HepG2 (cell line): ENCODE measurements around the gene ROM1. TPM values are rescaled to one million over a fixed set of nuclear protein-coding genes. Genes with fewer than 3 reads are reported as not detected.
A peak's percentile ranks its signal among the peaks of the same experiment; 100 is the strongest.

Experiments used
- CAMTA2 ChIP-seq: sonication (generic); formaldehyde crosslinking; IDR thresholded peaks from 2 replicates; pipeline ENCODE4 v1.4.0; 2020; ENCODE audit warnings: mild to moderate bottlenecking, missing genetic modification reagents, borderline replicate concordance
- ELK4 ChIP-seq: sonication (generic); formaldehyde crosslinking; IDR thresholded peaks from 2 replicates; pipeline ENCODE4 v1.9.0; 2021; ENCODE audit warnings: missing genetic modification reagents, borderline replicate concordance
- JUNB ChIP-seq: sonication (generic); formaldehyde crosslinking; IDR thresholded peaks from 2 replicates; pipeline ENCODE4 v1.8.0; 2022; ENCODE audit warnings: missing genetic modification reagents, mild to moderate bottlenecking, borderline replicate concordance
- JUND ChIP-seq: sonication (generic); formaldehyde crosslinking; IDR thresholded peaks from 2 replicates; pipeline ENCODE4 v1.8.0; 2022; ENCODE audit warnings: mild to moderate bottlenecking, missing genetic modification reagents
- KAT7 ChIP-seq: IDR thresholded peaks from 2 replicates; pipeline ENCODE4 v1.6.1; 2018; ENCODE audit warnings: borderline replicate concordance, missing compliant biosample characterization
- KLF6 ChIP-seq: IDR thresholded peaks from 2 replicates; pipeline ENCODE4 v1.8.0; 2016; ENCODE audit warnings: missing biosample characterization, missing genetic modification reagents
- PHF8 ChIP-seq: sonication (generic); formaldehyde crosslinking; IDR thresholded peaks from 2 replicates; pipeline ENCODE4 v1.5.0; 2020; ENCODE audit warnings: missing genetic modification reagents
- PLRG1 ChIP-seq: fragments of 450-650 bp; conservative IDR thresholded peaks from 2 replicates; pipeline ENCODE4 v1.6.1; 2016
- RXRA ChIP-seq: sonication (generic); formaldehyde crosslinking; IDR thresholded peaks from 2 replicates; pipeline ENCODE4 v1.5.1; 2020; ENCODE audit warnings: missing genetic modification reagents
- SP5 ChIP-seq: IDR thresholded peaks from 2 replicates; pipeline ENCODE4 v1.6.1; 2016; ENCODE audit warnings: low read depth, borderline replicate concordance
- SRF ChIP-seq: IDR thresholded peaks from 2 replicates; pipeline ENCODE4 v1.6.1; 2011; ENCODE audit warnings: mild to moderate bottlenecking, low read depth, low read length, moderate library complexity
- TEAD3 ChIP-seq: optimal IDR thresholded peaks from 2 replicates; pipeline ENCODE3; 2016; ENCODE audit warnings: borderline replicate concordance
- THRA ChIP-seq: sonication (generic); formaldehyde crosslinking; IDR thresholded peaks from 2 replicates; pipeline ENCODE4 v1.4.0; 2020; ENCODE audit warnings: missing genetic modification reagents, borderline replicate concordance
- ZBTB37 ChIP-seq: sonication (generic); formaldehyde crosslinking; IDR thresholded peaks from 2 replicates; pipeline ENCODE4 v1.4.0; 2020; ENCODE audit warnings: mild to moderate bottlenecking, missing genetic modification reagents
- ZFP37 ChIP-seq: sonication (generic); formaldehyde crosslinking; IDR thresholded peaks from 2 replicates; pipeline ENCODE4 v1.4.0; 2020; ENCODE audit warnings: missing genetic modification reagents, borderline replicate concordance
- ZFP82 ChIP-seq: sonication (generic); formaldehyde crosslinking; IDR thresholded peaks from 2 replicates; pipeline ENCODE4 v1.5.1; 2020; ENCODE audit warnings: mild to moderate bottlenecking, missing genetic modification reagents, borderline replicate concordance
- ZNF180 ChIP-seq: sonication (generic); formaldehyde crosslinking; IDR thresholded peaks from 2 replicates; pipeline ENCODE4 v1.4.0; 2020; ENCODE audit warnings: low read depth, missing genetic modification reagents, borderline replicate concordance
- ZNF207 ChIP-seq: fragments of 450-650 bp; IDR thresholded peaks from 2 replicates; pipeline ENCODE4 v1.6.1; 2016; ENCODE audit warnings: antibody characterized with exemption, borderline replicate concordance
- ZNF292 ChIP-seq: sonication (generic); formaldehyde crosslinking; IDR thresholded peaks from 2 replicates; pipeline ENCODE4 v1.8.1; 2022; ENCODE audit warnings: mild to moderate bottlenecking, low read depth, missing genetic modification reagents, borderline replicate concordance
- ZNF510 ChIP-seq: sonication (generic); formaldehyde crosslinking; IDR thresholded peaks from 2 replicates; pipeline ENCODE4 v1.4.0; 2020; ENCODE audit warnings: low read depth, mild to moderate bottlenecking, missing genetic modification reagents
- ZNF572 ChIP-seq: sonication (generic); formaldehyde crosslinking; IDR thresholded peaks from 2 replicates; pipeline ENCODE4 v1.5.1; 2020; ENCODE audit warnings: mild to moderate bottlenecking, missing genetic modification reagents
- ZNF746 ChIP-seq: sonication (generic); formaldehyde crosslinking; IDR thresholded peaks from 2 replicates; pipeline ENCODE4 v1.8.0; 2022; ENCODE audit warnings: mild to moderate bottlenecking, missing genetic modification reagents
- ZNF747 ChIP-seq: sonication (generic); formaldehyde crosslinking; IDR thresholded peaks from 2 replicates; pipeline ENCODE4 v1.8.1; 2023; ENCODE audit warnings: missing genetic modification reagents, mild to moderate bottlenecking, borderline replicate concordance
- ZUFSP ChIP-seq: sonication (generic); formaldehyde crosslinking; IDR thresholded peaks from 2 replicates; pipeline ENCODE4 v1.9.0; 2021; ENCODE audit warnings: missing genetic modification reagents, mild to moderate bottlenecking, borderline replicate concordance
- ZZZ3 ChIP-seq: sonication (generic); formaldehyde crosslinking; IDR thresholded peaks from 2 replicates; pipeline ENCODE4 v1.4.0; 2020; ENCODE audit warnings: missing genetic modification reagents, mild to moderate bottlenecking, borderline replicate concordance
- polyA plus RNA-seq, 8 experiments: library from polyadenylated mRNA; depleted of rRNA in 3 of 8; stranded (reverse) in 7 of 8; unstranded in 1 of 8; fragments of >200 nt; fragmentation: Illumina TruSeq in 4 of 8; extraction: Trizol in 4 of 8; gene quantifications; 2 replicates each; pipeline versions ENCODE4 v1.2.1 to v1.2.3, GENCODE V29; 2011 to 2016; ENCODE audit warnings: low read depth in 4 of 8, missing spikeins in 1 of 8, mixed read lengths in 1 of 8; ENCODE audit not compliant: insufficient read depth in 1 of 8
- total RNA-seq, 5 experiments: library from RNA; depleted of rRNA; stranded (reverse); fragments of >200 nt; fragmentation: Illumina TruSeq; extraction: Trizol; gene quantifications; 2 replicates each; pipeline ENCODE4 v1.2.3, GENCODE V29; 2016; ENCODE audit warnings: low read depth in 1 of 5

Gene ROM1
- total and polyA plus RNA-seq, 2 of the 13 experiments (the other 11 are each of a cell fraction or from before 2014, with no cell fraction given) = 1.2 to 2.4 TPM

- TF ChIP-seq ZUFSP = no peak
- TF ChIP-seq ZNF746 (CRISPR knock-in tag) = no peak; the same call in 1 of the 2 replicates
- TF ChIP-seq PHF8 (CRISPR knock-in tag) = peak; percentile 79
- TF ChIP-seq JUNB = no peak
- no peak for TF ChIP-seq SRF
- no peak; the same call in none of the 2 replicates for TF ChIP-seq RXRA (CRISPR knock-in tag)
- TF ChIP-seq ZZZ3 = no peak; the same call in 1 of the 2 replicates
- no peak for TF ChIP-seq ELK4 (CRISPR knock-in tag)
- TF ChIP-seq TEAD3 (CRISPR knock-in tag) = no peak
- no peak for TF ChIP-seq ZFP37
- no peak for TF ChIP-seq ZNF747 (CRISPR knock-in tag)
- TF ChIP-seq THRA (CRISPR knock-in tag) = no peak
- no peak for TF ChIP-seq CAMTA2 (CRISPR knock-in tag)
- TF ChIP-seq KAT7 = peak; percentile 75; the same call in 1 of the 2 replicates
- peak; percentile 85 for TF ChIP-seq ZFP82 (CRISPR knock-in tag)
- TF ChIP-seq ZNF292 (CRISPR knock-in tag) = 0 out of 2 replicates have a peak, but pooled peaks have one; percentile 33
- TF ChIP-seq PLRG1 = no peak
- TF ChIP-seq SP5 (CRISPR knock-in tag) = peak; percentile 91
- TF ChIP-seq ZBTB37 (CRISPR knock-in tag) = no peak
- TF ChIP-seq ZNF207 = no peak
- TF ChIP-seq ZNF180 (CRISPR knock-in tag) = no peak
- no peak for TF ChIP-seq ZNF510 (CRISPR knock-in tag)
- TF ChIP-seq JUND (CRISPR knock-in tag) = no peak
- no peak for TF ChIP-seq KLF6
- no peak for TF ChIP-seq ZNF572 (CRISPR knock-in tag)
These were observed 33.1 kb downstream of the ROM1 start, which contains the start of gene GANAB (continued) for GRCh38 chr11:62645946-62646824.
